B cell (primary cell): ENCODE results near the gene PITPNM3. TPM values are rescaled to one million over a fixed set of nuclear protein-coding genes. Genes with fewer than 3 reads are reported as not detected.

Experiments used
- ATAC-seq: fragments of 200-7000 bp; cut with Tn5 transposase; one replicate; pipeline ENCODE4 v1.10.0; 2021; ENCODE audit warnings: low read depth, mild to moderate bottlenecking, moderate number of reproducible peaks, moderate library complexity
- CTCF ChIA-PET: fragments of 350-600 bp; sonication (Branson Sonifier 250); formaldehyde crosslinking; loops from one replicate; lab custom pipeline; 2021; ENCODE audit warnings: antibody characterized with exemption, inconsistent platforms; lab: Charles Lee
- POLR2A ChIA-PET: fragments of 350-600 bp; sonication (Branson Sonifier 250); formaldehyde crosslinking; loops from one replicate; lab custom pipeline; 2021; ENCODE audit warnings: antibody characterized with exemption; lab: Charles Lee
- DNase-seq: peaks from one replicate; pipeline ENCODE4 v3.0.0; 2013
- H2AFZ ChIP-seq: 2 replicates; pipeline ENCODE4 v1.6.1; 2012; ENCODE audit warnings: mild to moderate bottlenecking, low read depth, low read length; ENCODE audit not compliant: insufficient read depth, poor library complexity, severe bottlenecking
- H3K27ac ChIP-seq, 2 donors: 1 replicate in 1 of 2; 2 replicates in 1 of 2; pipeline ENCODE4 v1.5.1; 2012 to 2013; ENCODE audit warnings: low read length in 2 of 2, mild to moderate bottlenecking in 2 of 2, moderate library complexity in 1 of 2
- H3K27me3 ChIP-seq, 4 experiments: fragments of 200-600 bp in 1 of 4; sonication (generic) in 1 of 4; replicated peaks in 1 of 4; 1 replicate in 2 of 4; 2 replicates in 2 of 4; pipeline versions ENCODE4 v1.6.1 to v1.7.0; 2013 to 2016; ENCODE audit warnings: low read length in 3 of 4, mild to moderate bottlenecking in 2 of 4, mixed read lengths in 1 of 4, moderate library complexity in 1 of 4; ENCODE audit not compliant: insufficient read depth in 4 of 4, control insufficient read depth in 3 of 4; ENCODE audit errors: control extremely low read depth in 1 of 4
- H3K36me3 ChIP-seq, 2 experiments: replicated peaks in 1 of 2; 1 replicate in 1 of 2; 2 replicates in 1 of 2; pipeline versions ENCODE4 v1.6.1 to v1.7.1; 2013; ENCODE audit warnings: low read length in 1 of 2; ENCODE audit not compliant: insufficient read depth in 2 of 2, control insufficient read depth in 1 of 2; ENCODE audit errors: control extremely low read depth in 1 of 2, extremely low read depth in 1 of 2
- H3K4me1 ChIP-seq, 2 donors: fragments of 200-600 bp in 1 of 2; sonication (generic) in 1 of 2; 1 replicate in 1 of 2; 2 replicates in 1 of 2; pipeline versions ENCODE4 v1.5.1 to v1.6.1; 2013 to 2017; ENCODE audit warnings: low read length in 2 of 2; ENCODE audit not compliant: control insufficient read depth in 2 of 2, insufficient read depth in 2 of 2
- H3K4me2 ChIP-seq: replicated peaks from 2 replicates; pipeline ENCODE3; 2012; ENCODE audit warnings: mild to moderate bottlenecking, low read depth, low read length; ENCODE audit not compliant: poor library complexity, severe bottlenecking
- H3K4me3 ChIP-seq, 5 experiments: fragments of 200-600 bp in 1 of 5; sonication (generic) in 1 of 5; 1 replicate in 3 of 5; 2 replicates in 2 of 5; pipeline versions ENCODE4 v1.5.1 to v1.7.0; 2011 to 2016; ENCODE audit warnings: low read length in 4 of 5, mild to moderate bottlenecking in 4 of 5, low read depth in 2 of 5, control low read depth in 1 of 5, moderate library complexity in 1 of 5; ENCODE audit not compliant: insufficient read depth in 1 of 5; ENCODE audit errors: control extremely low read depth in 1 of 5, extremely low read depth in 1 of 5
- H3K79me2 ChIP-seq: fragments of 200-600 bp; sonication (generic); one replicate; pipeline ENCODE4 v1.6.0; 2016; ENCODE audit warnings: low read length; ENCODE audit not compliant: control insufficient read depth, insufficient read depth
- H3K9ac ChIP-seq: fragments of 200-600 bp; sonication (generic); 2 replicates; pipeline ENCODE4 v1.6.1; 2017; ENCODE audit warnings: mild to moderate bottlenecking, low read length, moderate library complexity
- H3K9me3 ChIP-seq, 3 donors: one replicate each; pipeline versions ENCODE4 v1.6.1 to v1.7.1; 2013; ENCODE audit warnings: low read length in 2 of 3; ENCODE audit not compliant: control insufficient read depth in 2 of 3, insufficient read depth in 1 of 3; ENCODE audit errors: control extremely low read depth in 1 of 3
- H4K20me1 ChIP-seq: 2 replicates; pipeline ENCODE4 v1.6.0; 2012; ENCODE audit warnings: mild to moderate bottlenecking, low read length; ENCODE audit not compliant: insufficient read depth, control insufficient read depth, poor library complexity, severe bottlenecking
- H3K27ac Mint-ChIP-seq: one replicate; pipeline ENCODE4 v1.8.0; 2021; ENCODE audit warnings: mixed read lengths
- H3K27me3 Mint-ChIP-seq: one replicate; pipeline ENCODE4 v1.8.0; 2021; ENCODE audit warnings: mixed read lengths
- H3K4me1 Mint-ChIP-seq: one replicate; pipeline ENCODE4 v1.8.0; 2021; ENCODE audit warnings: mixed read lengths
- H3K4me3 Mint-ChIP-seq: one replicate; pipeline ENCODE4 v1.8.0; 2021; ENCODE audit warnings: mixed read lengths
- H3K9me3 Mint-ChIP-seq: one replicate; pipeline ENCODE4 v1.8.0; 2022; ENCODE audit warnings: mixed read lengths; ENCODE audit not compliant: insufficient read depth
- CTCF ChIP-seq: fragments of 200-600 bp; IDR thresholded peaks from one replicate; pipeline ENCODE4 v1.8.0; 2022; ENCODE audit warnings: antibody characterized with exemption, mild to moderate bottlenecking
- EZH2 ChIP-seq: IDR thresholded peaks from 2 replicates; pipeline ENCODE4 v1.6.1; 2012; ENCODE audit warnings: borderline replicate concordance, low read depth, mild to moderate bottlenecking, moderate library complexity, low read length; ENCODE audit not compliant: insufficient read depth, poor library complexity, severe bottlenecking
- WGBS: methylation state at CpG from one replicate; pipeline ENCODE4 v1.1.5; 2013; ENCODE audit warnings: missing lambda C conversion rate; ENCODE audit not compliant: insufficient coverage; 5-methylcytosine and 5-hydroxymethylcytosine counted together
- intact Hi-C: fragments of 100-400 bp; cut with micrococcal nuclease; formaldehyde crosslinking; loops from one replicate; pipeline ENCODE4 v1.10.0; 2022
- polyA plus RNA-seq: library from polyadenylated mRNA; depleted of rRNA; stranded (reverse); fragments of >200 nt; gene quantifications from 2 replicates; pipeline ENCODE4 v1.2.3, GENCODE V29; 2012
- total RNA-seq, 2 donors: library from RNA; stranded (reverse); fragments of 120-200 nt in 1 of 2; gene quantifications; 1 replicate in 1 of 2; 2 replicates in 1 of 2; pipeline versions ENCODE4 v1.2.3 to v1.2.4, GENCODE V29; 2013 to 2022

PITPNM3 gene
- total and polyA plus RNA-seq, 2 donors (not counting 1 experiment from before 2014, with no cell fraction given), result 0.31 to 0.49 TPM

- H2AFZ ChIP-seq, result peak overlapping the region; percentile 26
- H3K36me3 ChIP-seq, result no peaks in the 10 kb centered on the region
- ChIA-PET POLR2A (no interaction called here), CTCF (interaction anchor here (1.2 kb wide), 1 partner anchor 25 kb away, joined by 3 read pairs; no protein-coding TSS in a partner anchor)
- peak; percentile 14 for DNase-seq
- no peak overlapping the region for H3K27ac ChIP-seq
- Mint-ChIP-seq H3K9me3 (no peaks in the 10 kb centered on the region), H3K4me1 (peaks cover 27% of the 10 kb centered on the region), H3K27ac (no peak overlapping the region), H3K4me3 (peak overlapping the region; percentile 70), H3K27me3 (peaks cover 10% of the 10 kb centered on the region)
- TF ChIP-seq CTCF (no peak), EZH2 (no peak)
- 27% methylated on average over 14 of the region's 15 CpGs for WGBS
- intact Hi-C loops, result no loop called here
- H3K4me3 ChIP-seq, result no peak overlapping the region
- peaks cover 24% of the 10 kb centered on the region in 2 donors for H3K4me1 ChIP-seq
- peak overlapping the region; percentile 51 for H3K4me2 ChIP-seq
- H3K79me2 ChIP-seq, result no peaks in the 10 kb centered on the region
- H3K9me3 ChIP-seq, result no peaks in the 10 kb centered on the region
- H4K20me1 ChIP-seq, result no peaks in the 10 kb centered on the region
- no peaks in the 10 kb centered on the region for H3K27me3 ChIP-seq
- no peak for ATAC-seq
- no peak overlapping the region for H3K9ac ChIP-seq
Observed at GRCh38 chr17:6496640-6497441, 59.5 kb downstream of the PITPNM3 start.

DNA sequence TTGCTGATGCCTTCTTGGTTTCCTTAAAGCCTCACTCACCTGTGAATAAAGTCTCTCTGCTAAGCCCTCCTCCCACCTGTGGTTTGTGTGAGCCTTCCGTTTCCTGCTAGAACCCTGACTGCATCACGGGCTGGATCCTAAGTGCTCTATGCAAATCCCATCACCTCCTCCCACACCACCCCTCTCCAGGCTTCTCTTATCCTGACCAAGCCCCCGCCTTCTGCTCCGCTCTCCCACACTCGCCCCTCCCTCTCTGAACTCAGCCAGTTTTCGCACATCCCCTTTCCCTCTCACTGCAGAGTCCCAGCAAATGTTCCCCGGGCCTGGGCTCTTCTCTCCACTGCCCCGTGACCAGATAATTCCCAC is 60.3 kb downstream of the PITPNM3 start:
- Histone ChIP-seq H3K27ac (no peak overlapping the region), H2AFZ (peak overlapping the region; percentile 26), H3K4me2 (peak overlapping the region; percentile 51), H3K4me3 (no peak overlapping the region), H3K4me1 (peaks cover 24% of the 10 kb centered on the region in 2 donors), H4K20me1 (no peaks in the 10 kb centered on the region), H3K27me3 (peaks cover 0 to 2% (median 0%) of the 10 kb centered on the region in 4 experiments), H3K79me2 (no peaks in the 10 kb centered on the region), H3K36me3 (no peaks in the 10 kb centered on the region), H3K9ac (no peak overlapping the region), H3K9me3 (no peaks in the 10 kb centered on the region)
- no peak for ATAC-seq
- no peak overlapping the region for H3K27ac Mint-ChIP-seq
- H3K27me3 Mint-ChIP-seq, result peaks cover 10% of the 10 kb centered on the region
- no peak for DNase-seq
- H3K4me1 Mint-ChIP-seq, result peaks cover 27% of the 10 kb centered on the region
- CTCF ChIA-PET, result interaction anchor here (1.2 kb wide), 1 partner anchor 23 kb away, joined by 5 read pairs; no protein-coding TSS in a partner anchor
- intact Hi-C loops, result no loop called here
- H3K9me3 Mint-ChIP-seq, result no peaks in the 10 kb centered on the region
- peak overlapping the region; percentile 70 for H3K4me3 Mint-ChIP-seq
- WGBS, result under 1% methylated on average over 8 of the region's 8 CpGs
- POLR2A ChIA-PET, result no interaction called here
- no peak for TF ChIP-seq EZH2
- no peak for TF ChIP-seq CTCF
